ENCODE measurements around the gene EPAS1. TPM values are rescaled to one million over a fixed set of nuclear protein-coding genes. Genes with fewer than 3 reads are reported as not detected.

The EPAS1 gene
- total RNA-seq, 1 experiment from 2014 or later, result 146 TPM

GRCh38 chr2:46286715-46287114 is 10.5 kb upstream of the EPAS1 start:
- no TSS peak for BruUV-seq (replicated peaks)
- no peak for DNase-seq (ENCODE audit: unreplicated experiment)
- peaks cover 5% of the 10 kb centered on the region for H3K36me3 Mint-ChIP-seq (ENCODE audit: insufficient read depth, unreplicated experiment)
- no peak overlapping the region for H3K4me3 Mint-ChIP-seq (ENCODE audit: unreplicated experiment)
- no peaks in the 10 kb centered on the region for H3K9me3 Mint-ChIP-seq (ENCODE audit: unreplicated experiment)
- POLR2A ChIA-PET, result no interaction called here
- H3K4me1 Mint-ChIP-seq (ENCODE audit: insufficient read depth, unreplicated experiment), result no peaks in the 10 kb centered on the region
- CTCF ChIA-PET, result interaction anchor here (0.6 to 0.8 kb wide), 2 partner anchors 8 to 77 kb away, joined by 3 to 6 read pairs; no protein-coding TSS in a partner anchor
- intact Hi-C loops (cut with micrococcal nuclease), result no loop called here
- H3K27ac Mint-ChIP-seq (ENCODE audit: low read depth, unreplicated experiment), result no peak overlapping the region
- H3K27me3 Mint-ChIP-seq (ENCODE audit: insufficient read depth, unreplicated experiment), result no peaks in the 10 kb centered on the region
- TF ChIP-seq CTCF (IDR thresholded peaks at IDR 0.05; ENCODE audit: unreplicated experiment), result no peak

- ChIA-PET CTCF (interaction anchor here (0.6 kb wide), 1 partner anchor 140 kb away, joined by 3 read pairs; no protein-coding TSS in a partner anchor), POLR2A (no interaction called here)
These were observed 7.1 kb upstream of the EPAS1 start for GRCh38 chr2:46290078-46290477.

GRCh38 chr2:46293466-46293865 is 3.7 kb upstream of the EPAS1 start:
- DNase-seq (ENCODE audit: unreplicated experiment), result no peak
- Mint-ChIP-seq H3K4me1 (ENCODE audit: insufficient read depth, unreplicated experiment) (peaks cover 5% of the 10 kb centered on the region), H3K27ac (ENCODE audit: low read depth, unreplicated experiment) (no peak overlapping the region), H3K36me3 (ENCODE audit: insufficient read depth, unreplicated experiment) (peaks cover 11% of the 10 kb centered on the region), H3K27me3 (ENCODE audit: insufficient read depth, unreplicated experiment) (no peaks in the 10 kb centered on the region), H3K4me3 (ENCODE audit: unreplicated experiment) (no peak overlapping the region), H3K9me3 (ENCODE audit: unreplicated experiment) (no peaks in the 10 kb centered on the region)
- CTCF ChIA-PET, result interaction anchor here (0.5 to 3.1 kb wide), 8 partner anchors 10 to 424 kb away, joined by 3 to 23 read pairs (median 4); no protein-coding TSS in a partner anchor
- TF ChIP-seq CTCF (IDR thresholded peaks at IDR 0.05; ENCODE audit: unreplicated experiment), result no peak
- no TSS peak for BruUV-seq (replicated peaks)
- POLR2A ChIA-PET, result interaction anchor here (1.0 to 1.3 kb wide), 3 partner anchors 9 to 196 kb away, joined by 3 to 4 read pairs (median 3); no protein-coding TSS in a partner anchor
- intact Hi-C loops (cut with micrococcal nuclease), result no loop called here

More at GRCh38 chr2:46290078-46290477, 7.1 kb upstream of the EPAS1 start:
- no peak overlapping the region for H3K27ac Mint-ChIP-seq (ENCODE audit: low read depth, unreplicated experiment)
- no peak for TF ChIP-seq CTCF (IDR thresholded peaks at IDR 0.05; ENCODE audit: unreplicated experiment)
- H3K27me3 Mint-ChIP-seq (ENCODE audit: insufficient read depth, unreplicated experiment), result no peaks in the 10 kb centered on the region
- BruUV-seq (replicated peaks), result no TSS peak
- H3K36me3 Mint-ChIP-seq (ENCODE audit: insufficient read depth, unreplicated experiment), result peaks cover 5% of the 10 kb centered on the region
- H3K4me3 Mint-ChIP-seq (ENCODE audit: unreplicated experiment), result no peak overlapping the region
- intact Hi-C loops (cut with micrococcal nuclease), result no loop called here
- no peaks in the 10 kb centered on the region for H3K4me1 Mint-ChIP-seq (ENCODE audit: insufficient read depth, unreplicated experiment)
- DNase-seq (ENCODE audit: unreplicated experiment), result no peak
- no peaks in the 10 kb centered on the region for H3K9me3 Mint-ChIP-seq (ENCODE audit: unreplicated experiment)

- Mint-ChIP-seq H3K4me3 (ENCODE audit: unreplicated experiment) (no peak overlapping the region), H3K9me3 (ENCODE audit: unreplicated experiment) (no peaks in the 10 kb centered on the region), H3K4me1 (ENCODE audit: insufficient read depth, unreplicated experiment) (peaks cover 5% of the 10 kb centered on the region), H3K36me3 (ENCODE audit: insufficient read depth, unreplicated experiment) (peaks cover 12% of the 10 kb centered on the region), H3K27ac (ENCODE audit: low read depth, unreplicated experiment) (no peak overlapping the region), H3K27me3 (ENCODE audit: insufficient read depth, unreplicated experiment) (no peaks in the 10 kb centered on the region)
- peak; percentile 49 for TF ChIP-seq CTCF (IDR thresholded peaks at IDR 0.05; ENCODE audit: unreplicated experiment)
- DNase-seq (ENCODE audit: unreplicated experiment), result peak; percentile 53
- intact Hi-C loops (cut with micrococcal nuclease), result no loop called here
- ChIA-PET POLR2A (interaction anchor here (0.8 to 1.3 kb wide), 7 partner anchors 9 to 197 kb away, joined by 3 to 4 read pairs (median 3); no protein-coding TSS in a partner anchor), CTCF (interaction anchor here (0.5 to 3.1 kb wide), 15 partner anchors 8 to 283 kb away, joined by 3 to 23 read pairs (median 4); no protein-coding TSS in a partner anchor)
- no TSS peak for BruUV-seq (replicated peaks)
These were observed 2.9 kb upstream of the EPAS1 start for GRCh38 chr2:46294176-46294836.
